NCI-H2029 treated with DMSO at 0.1 percent for 48 hours (cell line): ENCODE measurements around the gene CACNB1.

ENCODE experiments used
- DNase-seq: peaks from one replicate; lab custom pipeline; 2025; lab: John Stamatoyannopoulos, UW

CACNB1 gene

DNA sequence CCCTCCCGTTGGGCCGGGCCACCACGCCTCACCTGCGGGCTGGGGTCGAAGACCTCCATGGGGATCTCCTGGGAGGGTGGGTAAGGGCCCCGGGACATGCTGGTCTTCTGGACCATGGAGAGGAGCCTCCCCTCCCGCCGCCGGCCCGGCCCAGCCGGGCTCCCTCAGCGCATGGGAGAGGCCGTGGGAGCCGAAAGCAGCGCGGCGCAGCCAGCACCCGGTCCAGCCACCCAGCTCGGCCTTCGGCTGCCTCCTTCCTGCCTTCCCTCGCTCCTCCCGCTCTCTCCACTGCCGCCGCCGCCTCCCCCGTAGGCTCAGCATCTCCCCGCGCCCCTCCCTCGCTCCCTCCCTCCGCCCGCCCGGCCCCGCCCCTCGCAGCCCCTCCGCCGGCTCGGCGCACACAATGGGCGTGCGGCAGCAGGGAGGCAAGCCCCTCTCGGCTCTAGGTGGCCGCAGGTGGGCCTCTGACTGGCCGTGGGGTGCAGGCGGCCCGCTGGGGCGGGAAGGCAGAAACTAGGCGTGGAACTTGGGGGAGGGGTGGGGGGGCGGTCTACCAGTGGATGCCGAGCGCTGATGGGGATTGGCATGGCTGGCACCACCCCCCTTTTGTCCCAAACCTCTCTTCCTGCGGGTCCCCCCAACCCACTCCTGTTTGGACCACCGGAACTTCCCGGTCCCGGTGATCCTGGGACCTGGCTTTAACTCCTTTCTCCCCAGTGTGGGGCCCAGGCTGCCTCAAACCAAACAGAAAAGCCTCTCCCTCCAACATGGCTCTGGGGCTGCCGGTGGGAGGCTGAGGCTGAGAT is at the start of gene CACNB1:
TSS of gene CACNB1 (minus strand) at position 290 of the 806 bp plus-strand sequence. CDS start at position 116, 174 bp downstream.
- DNase-seq = no peak

DNA sequence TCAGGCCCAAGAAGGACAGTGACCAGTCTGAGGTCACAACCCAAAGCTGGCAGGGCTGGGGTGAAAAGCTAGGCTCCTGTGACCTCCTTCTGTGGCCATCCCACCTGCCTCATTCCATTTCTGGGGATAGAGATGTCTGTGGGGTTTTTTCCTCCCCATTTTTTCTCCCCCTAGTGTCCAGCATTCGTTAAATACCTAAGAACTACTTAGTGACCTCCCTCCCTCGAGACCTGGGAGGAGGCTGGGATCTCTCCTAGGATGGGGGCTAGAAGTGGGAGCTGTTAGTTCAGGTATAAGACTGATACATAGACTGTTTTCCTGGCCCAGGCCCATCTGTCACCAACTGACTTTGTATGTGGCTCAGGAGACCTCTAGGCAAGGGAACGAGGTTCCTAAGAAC is 48.8 kb upstream of the CACNB1 start:
- no peak for DNase-seq

DNA sequence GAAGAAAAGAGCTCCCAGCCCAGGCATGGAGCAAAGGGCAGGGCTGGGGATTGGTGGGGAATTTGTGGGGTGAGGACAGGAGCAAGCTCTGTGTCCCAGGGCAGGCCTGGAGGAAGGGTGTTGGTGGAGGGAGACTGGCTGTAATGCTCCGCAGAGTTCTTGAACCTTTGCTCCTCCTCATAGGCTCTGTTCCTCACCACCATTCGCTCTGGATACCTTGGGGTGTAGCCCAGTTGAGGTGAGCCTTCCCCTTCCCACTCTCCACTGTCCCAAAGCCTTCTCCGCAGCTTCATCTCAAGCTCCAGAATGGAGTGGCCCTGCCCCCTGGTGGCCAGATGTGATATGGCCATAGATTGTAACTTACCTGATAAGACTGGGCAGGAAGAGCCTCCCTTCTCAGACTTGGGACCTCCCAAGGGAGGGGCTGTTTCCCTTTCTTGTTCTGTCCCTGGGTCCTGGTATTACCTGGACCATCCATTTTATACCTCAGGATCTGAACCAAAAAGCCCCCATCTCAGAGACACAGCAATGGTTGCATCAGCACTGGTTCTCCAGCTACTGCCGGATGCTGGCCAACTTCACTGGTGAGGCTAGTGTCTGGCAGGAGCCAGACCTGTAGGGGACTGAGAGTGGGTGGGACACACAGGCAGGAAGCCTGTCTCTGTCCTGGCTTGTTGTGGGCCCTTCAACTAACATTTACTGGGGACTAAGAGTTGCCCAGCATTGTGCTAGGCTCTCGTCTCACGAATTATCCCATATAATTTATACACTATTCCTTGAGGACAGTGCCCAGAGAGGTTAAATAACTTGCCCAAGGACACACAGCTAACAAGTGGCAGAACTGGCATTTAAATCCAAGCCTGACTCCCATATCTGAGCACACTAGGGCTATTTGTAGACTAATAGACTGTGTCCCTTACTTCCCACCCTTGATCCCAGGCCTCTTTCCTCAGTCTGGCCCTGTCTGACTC is 47.4 kb upstream of the CACNB1 start:
- peak; percentile 36 for DNase-seq

DNA sequence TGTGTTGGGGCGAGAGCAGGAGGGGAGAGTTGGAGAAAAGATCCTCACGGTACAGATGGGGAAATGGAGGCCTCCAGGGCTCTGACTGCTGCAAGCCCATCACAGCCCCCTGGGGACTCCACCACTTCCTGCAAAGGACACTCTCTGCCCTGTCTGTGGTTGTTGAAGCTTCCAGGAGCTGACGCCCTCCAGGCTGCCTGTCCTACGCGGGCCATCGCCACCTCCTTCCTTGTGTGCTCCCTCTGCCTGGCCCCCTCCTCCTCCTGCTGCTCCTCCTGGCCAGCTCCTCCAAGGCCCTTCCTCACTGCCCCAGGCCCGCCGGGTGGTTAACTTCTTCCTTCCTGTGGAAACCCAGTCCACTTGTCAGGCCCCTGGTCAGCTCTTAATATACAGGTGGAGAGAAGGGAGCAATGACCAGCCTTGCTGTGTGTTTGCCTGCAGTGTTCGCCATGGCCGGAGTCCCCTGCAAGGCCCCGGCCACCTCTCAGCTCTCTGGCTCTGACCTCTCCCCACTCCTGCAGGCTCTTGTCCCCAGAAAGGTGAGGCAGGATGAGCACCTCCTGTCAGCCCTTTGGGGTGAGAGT is 46.6 kb upstream of the CACNB1 start:
- no peak for DNase-seq

DNA sequence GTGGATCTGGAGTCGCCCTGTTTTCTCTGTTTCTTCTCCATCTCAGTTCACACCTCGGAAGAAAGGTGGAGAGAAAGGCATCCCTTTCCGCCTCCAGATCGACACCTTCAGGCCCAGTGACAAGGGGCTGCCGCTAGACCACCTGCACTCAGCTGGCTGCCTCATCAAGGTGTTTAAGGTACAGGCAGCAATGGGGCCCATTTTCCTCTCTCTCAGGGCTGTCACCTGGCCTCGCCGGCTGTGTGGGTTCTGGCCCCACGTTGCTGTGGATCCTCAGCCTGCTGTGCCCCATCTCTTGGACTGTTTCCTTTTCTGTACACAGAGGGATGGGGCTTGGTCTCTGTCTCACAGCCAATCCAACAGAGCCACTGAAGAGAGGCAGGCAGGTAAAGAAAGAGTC is 45.7 kb upstream of the CACNB1 start:
- DNase-seq = no peak

DNA sequence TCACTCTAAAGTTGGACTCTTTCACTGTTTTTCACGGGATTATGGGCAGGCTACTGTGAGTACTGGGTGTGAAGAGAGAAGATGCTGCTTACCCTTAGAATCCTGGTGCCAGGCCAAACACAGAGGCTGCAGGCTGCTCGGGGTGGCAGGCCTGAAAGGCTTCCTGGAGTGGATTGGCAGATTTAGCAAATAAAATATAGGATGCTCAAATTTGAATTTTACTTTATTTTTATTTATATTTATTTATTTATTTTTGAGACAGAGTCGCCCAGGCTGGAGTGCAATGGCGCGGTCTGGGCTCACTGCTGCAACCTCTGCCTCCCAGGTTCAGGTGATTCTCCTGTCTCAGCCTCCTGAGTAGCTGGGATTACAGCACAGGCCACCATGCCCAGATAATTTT is 43.2 kb upstream of the CACNB1 start:
- no peak for DNase-seq

DNA sequence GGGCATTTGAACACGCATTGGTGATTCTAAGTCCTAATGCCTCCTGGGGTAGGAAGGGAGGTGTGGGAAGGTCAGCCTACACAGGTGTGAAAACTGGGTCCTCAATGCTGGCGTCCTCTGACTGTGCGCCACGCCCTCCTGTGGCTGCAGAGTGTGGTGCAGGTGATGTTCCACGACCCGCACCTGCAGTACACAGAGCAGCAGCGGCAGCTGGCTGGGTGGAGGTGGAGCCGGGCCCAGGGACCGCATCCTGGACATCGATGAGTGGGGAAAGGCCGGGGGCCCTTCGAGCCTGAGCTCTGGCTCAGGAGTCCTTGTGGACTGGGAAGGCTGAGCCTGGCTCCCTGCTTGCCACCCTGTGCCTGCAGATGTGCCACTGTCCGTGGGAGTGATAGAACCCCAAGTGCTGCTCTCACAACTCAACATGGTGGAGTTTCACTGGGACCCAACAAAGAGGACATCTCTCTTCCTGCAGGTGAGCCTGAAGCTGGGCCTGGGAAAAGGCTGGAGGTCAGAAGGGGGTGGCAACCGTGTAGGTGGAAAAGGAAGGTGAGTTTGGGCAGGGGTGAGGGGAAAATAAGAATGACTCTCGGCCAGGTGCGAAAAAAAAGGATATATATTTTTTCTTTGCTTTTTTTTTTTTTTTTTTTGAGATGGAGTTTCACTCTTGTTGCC is 42.3 kb upstream of the CACNB1 start:
- DNase-seq = peak; percentile 14

DNA sequence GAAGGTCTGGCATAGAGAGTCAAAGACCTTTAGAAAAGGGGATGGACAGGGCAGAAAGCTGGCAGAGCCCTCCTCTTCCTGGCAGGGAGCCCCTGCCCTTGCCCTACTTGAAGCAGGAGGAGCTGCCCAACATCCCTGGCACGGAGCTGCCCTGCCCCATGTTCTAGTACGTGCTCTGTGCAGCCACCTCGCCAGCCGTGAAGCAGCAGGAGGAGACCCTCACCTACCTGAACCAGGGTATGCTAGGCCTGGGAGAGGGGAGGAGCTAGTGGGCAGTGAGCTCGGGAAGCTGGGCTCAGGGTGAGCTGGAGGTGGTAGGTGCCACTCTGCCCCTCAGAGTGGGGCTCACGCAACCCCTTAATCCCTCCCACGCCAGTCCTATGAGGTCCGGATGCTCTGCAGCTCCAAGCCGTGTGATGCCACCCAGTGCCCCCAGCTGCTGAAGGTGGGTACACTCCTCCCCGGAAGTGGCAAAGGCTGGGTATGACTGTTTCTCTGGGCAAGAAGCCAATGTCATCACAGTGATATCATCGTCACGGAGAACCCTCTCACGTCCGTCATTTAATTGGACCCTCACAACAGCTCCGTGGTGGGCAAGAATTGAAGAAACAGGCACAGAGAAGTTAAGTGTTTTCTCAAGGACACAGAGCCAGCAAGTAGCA is 41.0 kb upstream of the CACNB1 start:
- DNase-seq = peak; percentile 50

DNA sequence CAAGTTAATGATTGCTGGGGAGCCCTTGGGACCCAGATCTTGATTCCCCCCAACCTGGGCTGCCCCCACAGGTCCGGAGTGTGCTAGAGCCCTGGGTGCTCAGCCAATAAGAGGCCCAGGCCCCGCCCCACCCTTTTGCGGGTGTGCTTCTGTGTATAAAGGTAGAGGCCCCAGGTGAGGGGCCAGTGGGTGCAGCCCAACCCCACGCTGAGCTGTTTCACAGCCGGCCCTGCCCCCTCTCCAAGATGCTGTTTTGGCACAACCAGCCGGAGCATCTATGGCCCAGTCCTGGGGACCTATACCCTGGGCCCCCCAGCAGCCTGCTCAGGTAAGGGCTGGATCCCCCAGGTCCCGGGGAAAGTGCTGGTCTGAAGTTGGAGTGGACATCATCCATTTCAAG is 40.1 kb upstream of the CACNB1 start:
- DNase-seq = no peak

DNA sequence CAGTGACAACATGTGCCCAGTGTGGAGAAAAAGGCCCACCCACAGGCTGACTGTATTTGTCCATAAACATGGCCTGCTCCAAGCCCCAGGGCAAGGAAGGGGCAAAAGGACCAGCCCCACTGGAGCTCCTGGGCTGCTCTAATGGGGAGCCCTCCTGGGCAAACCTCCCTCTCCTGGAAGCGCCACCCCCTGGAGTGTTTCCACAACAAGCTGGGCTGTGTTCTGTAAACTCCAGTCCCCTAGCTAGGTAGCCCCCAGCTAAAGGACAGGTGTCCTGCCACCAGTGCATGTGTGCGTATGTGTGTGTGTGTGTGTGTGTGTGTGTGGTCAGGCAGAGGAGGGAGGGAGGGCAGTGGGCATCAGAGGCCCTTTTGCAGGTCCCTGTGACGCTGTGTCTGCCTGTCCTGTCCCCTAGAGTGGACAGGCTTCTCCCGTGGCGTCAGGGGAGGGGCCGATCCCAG is 39.5 kb upstream of the CACNB1 start:
- DNase-seq = no peak

DNA sequence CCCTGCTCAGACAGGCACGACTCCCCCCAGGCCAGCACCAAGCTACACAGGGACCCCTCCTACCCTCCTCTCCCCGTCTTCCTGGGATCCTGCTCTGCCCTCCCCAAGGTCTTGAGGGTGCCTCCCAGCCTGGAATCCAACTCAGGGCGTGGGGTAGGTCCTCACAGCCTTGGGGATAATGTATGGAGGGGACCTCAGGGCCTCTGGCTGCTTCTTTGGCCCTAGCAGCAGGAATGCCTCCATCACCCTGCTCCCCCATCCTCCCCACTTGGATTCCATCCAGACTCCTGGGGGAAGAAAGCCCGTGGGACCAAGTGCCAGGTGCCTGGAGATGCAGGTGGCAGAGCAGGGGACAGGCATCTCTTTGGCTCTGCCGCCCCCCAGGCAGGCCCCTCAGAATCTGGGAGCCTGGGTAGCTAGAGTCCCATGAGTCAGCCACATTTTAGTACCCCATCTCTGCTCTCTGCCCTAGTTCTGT is 39.0 kb upstream of the CACNB1 start:
- DNase-seq = no peak

DNA sequence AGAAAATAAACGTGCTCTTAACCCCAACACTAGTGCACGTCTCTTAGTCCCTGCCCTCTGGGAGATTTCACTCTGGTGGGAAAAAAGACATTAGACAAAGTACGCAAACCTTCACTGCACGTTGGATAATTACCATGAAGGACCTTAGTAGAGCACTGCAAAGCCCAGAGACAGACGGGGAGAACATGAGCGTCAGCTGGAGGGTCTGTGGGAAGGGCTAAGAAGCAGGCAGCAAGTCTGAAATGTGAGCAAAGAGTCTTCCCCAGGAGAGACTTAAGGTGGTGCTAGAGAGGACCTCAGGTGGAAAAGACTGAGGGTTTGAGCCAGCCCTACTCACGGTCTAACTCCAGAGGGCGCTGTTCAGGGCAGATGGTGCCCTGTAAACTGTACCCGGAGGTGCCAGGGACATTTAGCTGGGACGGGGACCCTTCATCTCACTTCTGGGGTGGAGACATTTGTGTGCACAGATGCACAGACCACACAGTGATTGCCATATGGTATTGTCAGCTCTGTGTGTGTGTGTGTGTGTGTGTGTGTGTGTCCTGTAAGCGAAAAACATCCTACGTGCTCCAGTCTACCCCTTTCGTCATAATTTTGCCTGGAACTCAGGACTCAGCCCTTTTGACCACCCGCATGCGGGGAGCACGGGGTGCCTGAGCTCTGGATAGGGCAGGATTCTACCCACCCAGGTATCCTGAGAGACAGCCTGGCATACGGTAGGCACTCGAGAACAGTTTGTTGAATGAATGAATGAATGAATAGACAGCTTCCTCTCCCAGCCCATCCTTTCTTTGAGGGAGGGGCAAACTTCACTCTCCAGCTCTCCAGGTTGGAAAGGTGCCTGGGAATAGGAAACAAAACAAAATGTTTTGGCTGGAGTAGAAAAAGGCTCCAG is 38.3 kb upstream of the CACNB1 start:
- DNase-seq = peak; percentile 11

DNA sequence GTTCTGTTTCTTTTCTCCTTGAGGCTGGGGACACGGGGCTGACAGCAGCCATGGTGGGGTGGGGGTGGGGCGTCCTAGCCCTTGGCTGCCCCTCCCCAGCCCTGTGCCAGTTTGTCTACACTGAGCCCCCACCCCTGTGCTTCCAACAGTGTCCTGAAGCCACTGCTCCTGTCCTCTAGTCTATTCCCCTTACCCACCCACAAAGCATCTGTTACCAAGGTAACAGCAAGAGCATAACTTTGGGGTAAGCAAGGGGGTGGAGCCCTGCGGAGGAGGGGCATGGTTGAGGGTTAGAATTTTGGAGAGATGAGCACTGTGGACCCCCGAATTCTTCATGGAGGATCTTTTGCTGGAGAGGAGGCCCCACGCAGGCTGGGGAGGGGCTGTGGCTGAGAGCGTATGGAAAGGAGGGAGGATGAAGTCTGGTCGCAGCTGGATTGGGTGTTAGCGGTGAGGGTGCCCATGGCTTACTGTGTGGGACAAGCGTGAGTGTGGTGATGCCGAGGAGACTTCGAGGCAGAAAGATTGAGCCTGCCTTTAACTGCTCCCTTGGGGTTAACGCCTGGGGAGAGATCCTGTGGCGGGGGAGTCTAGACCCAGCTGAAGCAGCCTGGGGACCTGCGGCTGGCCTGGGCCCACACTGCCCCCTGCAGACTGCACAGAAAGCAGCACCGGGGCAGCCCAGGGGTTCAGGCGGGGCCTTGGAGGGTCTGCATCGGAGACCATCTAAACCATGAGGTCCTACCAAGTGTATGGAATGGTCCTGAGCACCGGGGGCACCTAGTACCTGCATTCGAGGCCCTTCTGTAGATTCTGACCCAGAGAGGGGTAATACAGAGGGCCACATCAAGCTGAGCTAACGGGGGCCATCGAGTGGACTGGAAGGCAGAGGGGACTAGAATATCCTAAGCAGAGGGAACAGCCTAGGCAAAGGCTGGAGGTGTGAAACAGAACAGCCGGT is 34.4 kb upstream of the CACNB1 start:
- DNase-seq = no peak

DNA sequence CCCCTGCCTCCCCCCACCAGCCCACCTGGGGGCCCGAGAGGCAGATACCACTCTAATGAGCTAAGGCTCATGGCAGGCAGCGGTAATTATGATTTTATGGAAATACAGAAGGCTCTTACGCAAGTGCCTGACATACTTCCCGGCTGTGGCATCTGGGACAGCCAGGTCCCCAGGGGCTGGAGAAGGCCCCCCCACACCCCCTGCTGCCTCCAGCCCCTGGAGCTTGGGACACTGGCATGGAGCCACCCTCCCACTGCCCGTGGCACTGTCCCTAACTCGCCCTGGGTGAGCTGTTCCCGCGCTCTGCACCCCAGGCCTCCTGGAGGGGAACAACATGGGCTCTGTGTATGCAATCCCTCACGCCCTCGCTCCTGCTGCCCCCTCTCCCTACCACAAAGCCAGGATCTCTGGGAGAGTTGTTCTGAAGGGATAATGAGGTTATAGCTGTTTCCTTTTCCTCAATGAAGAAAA is 33.7 kb upstream of the CACNB1 start:
- DNase-seq = no peak

DNA sequence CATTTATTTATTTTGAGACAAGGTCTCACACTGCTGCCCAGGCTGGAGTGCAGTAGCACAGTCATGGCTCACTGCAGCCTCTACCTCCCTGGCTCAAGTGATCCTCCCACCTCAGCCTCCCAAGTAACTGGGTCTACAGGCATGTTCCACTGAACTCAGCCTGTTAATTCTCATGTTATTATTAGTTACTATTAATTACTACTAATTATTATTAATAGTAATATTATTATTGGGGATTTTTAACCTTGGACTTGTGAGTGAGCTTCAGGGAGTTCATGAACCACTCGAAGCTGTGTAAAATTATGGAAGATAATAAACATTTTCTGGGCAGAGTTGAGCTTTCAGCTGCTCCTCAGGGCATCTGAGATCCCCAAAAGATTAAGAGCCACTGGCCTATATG is 32.9 kb upstream of the CACNB1 start:
- no peak for DNase-seq

DNA sequence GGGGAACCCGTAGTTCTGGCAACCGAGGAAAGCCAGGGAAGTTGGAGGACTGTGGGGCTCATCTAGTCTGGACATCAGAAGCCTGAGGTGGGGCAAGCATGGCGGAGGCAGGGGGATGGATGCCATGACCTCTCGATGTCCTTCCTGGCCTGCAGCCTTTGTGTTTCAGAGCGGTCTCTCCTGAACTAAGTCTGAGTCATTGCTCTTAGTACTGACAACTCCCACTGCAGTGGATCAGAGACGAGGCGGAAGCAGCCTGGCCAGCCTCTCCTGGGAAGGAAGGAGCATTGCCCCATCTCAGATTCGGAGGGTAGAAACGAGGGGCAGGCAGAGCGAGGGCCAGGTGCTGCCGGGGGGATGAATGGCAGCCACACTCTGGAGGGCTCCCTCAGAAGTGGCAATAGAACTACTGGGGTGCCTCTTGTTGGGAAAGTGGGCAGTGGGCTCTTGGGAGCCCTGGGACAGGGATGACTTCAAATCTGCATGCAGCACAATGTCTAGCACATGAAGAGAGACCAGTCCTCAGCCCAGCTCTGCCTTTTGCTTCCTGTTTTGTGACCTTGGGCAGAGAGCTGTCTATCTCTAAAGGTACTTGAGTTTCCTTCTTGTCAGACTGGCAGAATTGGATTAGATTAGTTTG is 31.9 kb upstream of the CACNB1 start:
- no peak for DNase-seq

DNA sequence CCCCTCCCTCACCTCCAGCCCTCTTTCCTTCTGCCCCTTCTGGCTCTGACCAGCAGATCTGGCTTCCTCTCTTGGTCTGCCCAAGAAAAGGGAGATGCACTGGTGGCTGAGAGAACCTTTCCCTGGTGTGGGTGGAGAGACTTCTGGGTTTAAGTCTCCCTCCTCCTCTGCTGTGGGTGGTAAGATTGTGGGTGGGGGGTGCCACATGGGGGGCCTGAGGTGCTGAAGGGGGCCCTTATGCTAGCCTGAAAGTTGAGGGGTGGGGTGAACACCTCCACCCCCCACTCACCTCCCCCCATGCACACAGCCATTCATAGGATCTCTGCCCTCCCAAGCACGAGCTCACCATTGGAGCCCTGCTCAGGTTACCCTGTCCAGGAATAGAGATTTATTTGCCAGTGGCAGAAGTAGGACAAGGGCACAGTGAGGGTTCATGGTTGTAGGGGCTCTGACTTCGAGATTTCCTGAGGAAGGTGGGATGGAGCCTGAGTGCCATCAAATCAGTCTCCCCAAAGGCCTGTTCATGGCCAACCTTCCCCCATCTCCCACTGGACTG is 30.0 kb upstream of the CACNB1 start:
- no peak for DNase-seq
